Smooth muscle cell (in vitro differentiated cells): Measurements from ENCODE around the gene SBK3. TPM values are rescaled to one million over a fixed set of nuclear protein-coding genes. Genes with fewer than 3 reads are reported as not detected.

Source experiments
- DNase-seq: peaks from one replicate; lab custom pipeline; 2025; ENCODE audit not compliant: unreplicated experiment; lab: John Stamatoyannopoulos, UW
- H2AFZ ChIP-seq: fragments of 200-600 bp; sonication (generic); 2 replicates; pipeline ENCODE4 v1.6.0; 2016; ENCODE audit warnings: antibody characterized with exemption, low read depth, mild to moderate bottlenecking
- H3F3A ChIP-seq: fragments of 200-600 bp; sonication (generic); 2 replicates; pipeline ENCODE4 v1.6.0; 2017; ENCODE audit warnings: antibody characterized with exemption, low read depth
- H3K27ac ChIP-seq: fragments of 200-600 bp; sonication (generic); 2 replicates; pipeline ENCODE4 v1.5.1; 2016; ENCODE audit warnings: low read depth, mild to moderate bottlenecking
- H3K27me3 ChIP-seq: fragments of 200-600 bp; sonication (generic); 2 replicates; pipeline ENCODE4 v1.6.1; 2016; ENCODE audit warnings: low read depth, mild to moderate bottlenecking
- H3K36me3 ChIP-seq: fragments of 200-600 bp; sonication (generic); 2 replicates; pipeline ENCODE4 v1.5.1; 2016; ENCODE audit warnings: low read depth
- H3K4me1 ChIP-seq: fragments of 200-600 bp; sonication (generic); 2 replicates; pipeline ENCODE4 v1.5.1; 2016; ENCODE audit warnings: low read depth
- H3K4me2 ChIP-seq: fragments of 200-600 bp; sonication (generic); 2 replicates; pipeline ENCODE4 v1.6.0; 2016; ENCODE audit warnings: mild to moderate bottlenecking
- H3K4me3 ChIP-seq: fragments of 200-600 bp; sonication (generic); 2 replicates; pipeline ENCODE4 v1.5.1; 2016; ENCODE audit warnings: mild to moderate bottlenecking
- H3K79me2 ChIP-seq: fragments of 200-600 bp; sonication (generic); 2 replicates; pipeline ENCODE4 v1.6.0; 2016; ENCODE audit warnings: low read depth, mild to moderate bottlenecking
- H3K9ac ChIP-seq: fragments of 200-600 bp; sonication (generic); 2 replicates; pipeline ENCODE4 v1.6.0; 2016; ENCODE audit warnings: low read depth
- H3K9me3 ChIP-seq: fragments of 200-600 bp; sonication (generic); replicated peaks from 2 replicates; pipeline ENCODE4 v1.5.1; 2016; ENCODE audit warnings: low read depth
- H4K20me1 ChIP-seq: fragments of 200-600 bp; sonication (generic); 2 replicates; pipeline ENCODE4 v1.6.0; 2016; ENCODE audit warnings: low read depth
- WGBS: methylation state at CpG from one replicate; pipeline ENCODE4 v1.1.7; 2016; ENCODE audit warnings: low lambda C conversion rate; 5-methylcytosine and 5-hydroxymethylcytosine counted together
- polyA plus RNA-seq: library from polyadenylated mRNA; unstranded; fragments of >200 nt; fragmentation: Nextera tagmentation; extraction: Ambion mirVana; gene quantifications from 2 replicates; pipeline ENCODE4 v1.2.1, GENCODE V29; 2016
- total RNA-seq: library from RNA; depleted of rRNA; stranded (reverse); fragments of >200 nt; gene quantifications from 2 replicates; pipeline ENCODE4 v1.2.3, GENCODE V29; 2014
- TF ChIP-seq, protein P1 (sequence below): fragments of 200-600 bp; sonication (generic); IDR thresholded peaks from 2 replicates; pipeline ENCODE4 v1.5.1; 2017; ENCODE audit warnings: borderline replicate concordance, mild to moderate bottlenecking, antibody characterized with exemption; ENCODE audit not compliant: insufficient read depth, poor library complexity, severe bottlenecking

The SBK3 gene
- total and polyA plus RNA-seq, 2 experiments from 2014 or later = not detected

DNA sequence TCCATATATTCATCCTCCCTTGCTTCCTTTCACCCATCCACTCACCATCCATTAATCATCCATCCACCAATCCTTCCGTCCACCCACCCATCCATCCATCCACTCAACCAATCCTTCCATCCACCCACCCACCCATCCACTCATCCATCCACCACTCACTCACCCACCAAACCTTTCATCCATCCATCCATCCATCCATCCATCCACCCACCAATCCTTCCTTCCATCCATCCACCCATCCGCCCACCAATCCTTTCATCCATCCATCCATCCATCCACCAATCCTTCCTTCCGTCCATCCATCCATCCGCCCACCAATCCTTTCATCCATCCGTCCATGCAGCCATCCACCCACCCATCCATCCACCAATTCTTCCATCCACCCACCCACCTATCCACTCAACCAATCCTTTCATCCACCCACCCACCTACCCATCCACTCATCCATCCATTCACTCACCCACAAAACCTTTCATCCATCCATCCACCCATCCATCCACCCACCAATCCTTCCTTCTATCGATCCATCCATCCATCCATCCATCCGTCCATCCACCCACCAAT lies 3.0 kb downstream of the SBK3 start:
- no peak for DNase-seq
- H3K36me3 ChIP-seq = no peaks in the 10 kb centered on the region
- TF ChIP-seq, protein P1, sequence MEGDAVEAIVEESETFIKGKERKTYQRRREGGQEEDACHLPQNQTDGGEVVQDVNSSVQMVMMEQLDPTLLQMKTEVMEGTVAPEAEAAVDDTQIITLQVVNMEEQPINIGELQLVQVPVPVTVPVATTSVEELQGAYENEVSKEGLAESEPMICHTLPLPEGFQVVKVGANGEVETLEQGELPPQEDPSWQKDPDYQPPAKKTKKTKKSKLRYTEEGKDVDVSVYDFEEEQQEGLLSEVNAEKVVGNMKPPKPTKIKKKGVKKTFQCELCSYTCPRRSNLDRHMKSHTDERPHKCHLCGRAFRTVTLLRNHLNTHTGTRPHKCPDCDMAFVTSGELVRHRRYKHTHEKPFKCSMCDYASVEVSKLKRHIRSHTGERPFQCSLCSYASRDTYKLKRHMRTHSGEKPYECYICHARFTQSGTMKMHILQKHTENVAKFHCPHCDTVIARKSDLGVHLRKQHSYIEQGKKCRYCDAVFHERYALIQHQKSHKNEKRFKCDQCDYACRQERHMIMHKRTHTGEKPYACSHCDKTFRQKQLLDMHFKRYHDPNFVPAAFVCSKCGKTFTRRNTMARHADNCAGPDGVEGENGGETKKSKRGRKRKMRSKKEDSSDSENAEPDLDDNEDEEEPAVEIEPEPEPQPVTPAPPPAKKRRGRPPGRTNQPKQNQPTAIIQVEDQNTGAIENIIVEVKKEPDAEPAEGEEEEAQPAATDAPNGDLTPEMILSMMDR = no peak
- no peak overlapping the region for H2AFZ ChIP-seq
- no peaks in the 10 kb centered on the region for H3K27me3 ChIP-seq
- no peak overlapping the region for H3K4me2 ChIP-seq
- no peak overlapping the region for H3K27ac ChIP-seq
- H3F3A ChIP-seq = no peaks in the 10 kb centered on the region
- no peaks in the 10 kb centered on the region for H3K9me3 ChIP-seq
- no peaks in the 10 kb centered on the region for H3K79me2 ChIP-seq
- WGBS = 91% methylated on average over 7 of the region's 7 CpGs
- peaks cover 4% of the 10 kb centered on the region for H3K4me1 ChIP-seq
- H3K9ac ChIP-seq = no peak overlapping the region
- no peak overlapping the region for H3K4me3 ChIP-seq
- H4K20me1 ChIP-seq = no peaks in the 10 kb centered on the region

DNA sequence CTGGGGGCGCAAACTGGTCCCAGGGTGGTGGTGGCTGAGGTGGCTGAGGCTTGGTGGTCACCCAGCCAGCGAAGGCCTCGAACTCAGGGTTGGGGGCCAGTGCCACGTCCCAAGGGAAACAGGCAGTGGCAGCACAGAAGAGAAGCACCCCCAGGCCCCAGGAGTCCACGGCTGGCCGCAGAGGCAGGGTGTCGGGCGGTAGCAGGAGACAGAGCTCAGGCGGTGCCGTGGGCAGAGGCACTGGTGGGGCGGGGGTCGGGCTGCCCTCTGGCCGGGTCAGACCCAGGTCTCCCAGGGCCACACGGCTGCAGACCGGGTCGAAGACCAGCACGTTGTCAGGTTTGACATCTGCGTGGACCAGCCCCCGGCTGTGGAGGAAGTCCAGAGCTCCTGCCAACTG lies 4.3 kb downstream of the SBK3 start:
- Histone ChIP-seq H3K9me3 (no peaks in the 10 kb centered on the region), H3K27ac (no peak overlapping the region), H4K20me1 (no peaks in the 10 kb centered on the region), H3K27me3 (no peaks in the 10 kb centered on the region), H2AFZ (no peak overlapping the region), H3K4me3 (no peak overlapping the region), H3K4me2 (no peak overlapping the region), H3K36me3 (no peaks in the 10 kb centered on the region), H3F3A (no peaks in the 10 kb centered on the region), H3K79me2 (no peaks in the 10 kb centered on the region), H3K9ac (no peak overlapping the region), H3K4me1 (no peaks in the 10 kb centered on the region)
- DNase-seq = no peak
- 85% methylated on average over 11 of the region's 19 CpGs for WGBS
- TF ChIP-seq, protein P1 = no peak

DNA sequence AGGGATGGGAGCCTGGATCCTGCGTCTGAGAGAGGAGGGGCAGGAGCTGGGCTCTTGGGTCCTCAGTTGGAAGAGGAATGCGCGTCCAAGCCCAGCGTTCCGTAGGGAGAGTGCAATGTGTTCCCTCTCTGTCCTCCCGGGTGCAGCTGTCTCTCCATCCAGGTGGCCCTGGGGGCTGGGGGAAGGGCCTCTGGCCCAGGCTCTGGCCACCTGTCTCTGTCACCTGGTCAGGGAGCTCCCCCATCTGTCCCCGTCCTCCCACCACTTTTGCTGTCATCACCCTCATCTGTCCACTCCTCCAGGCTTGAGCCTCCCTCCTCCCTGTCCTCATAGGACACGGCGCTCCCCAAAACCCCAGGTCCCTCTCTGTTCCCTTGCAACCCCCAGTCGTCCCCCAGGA lies 4.7 kb downstream of the SBK3 start:
- Histone ChIP-seq H3K9ac (no peak overlapping the region), H3K4me2 (no peak overlapping the region), H3K4me1 (no peaks in the 10 kb centered on the region), H3K4me3 (no peak overlapping the region), H3F3A (no peaks in the 10 kb centered on the region), H3K9me3 (no peaks in the 10 kb centered on the region), H3K36me3 (no peaks in the 10 kb centered on the region), H4K20me1 (no peaks in the 10 kb centered on the region), H3K27me3 (no peaks in the 10 kb centered on the region), H2AFZ (no peak overlapping the region), H3K27ac (no peak overlapping the region), H3K79me2 (no peaks in the 10 kb centered on the region)
- DNase-seq = no peak
- TF ChIP-seq, protein P1 = no peak
- 75% methylated on average over 10 of the region's 10 CpGs for WGBS
